ENCODE results near the gene MCM7.
"Not testable (repeated sequence)": the region's sequence is repeated elsewhere in the genome, so short reads cannot be mapped to it uniquely, and the experiment has no call there.

The MCM7 gene

DNA sequence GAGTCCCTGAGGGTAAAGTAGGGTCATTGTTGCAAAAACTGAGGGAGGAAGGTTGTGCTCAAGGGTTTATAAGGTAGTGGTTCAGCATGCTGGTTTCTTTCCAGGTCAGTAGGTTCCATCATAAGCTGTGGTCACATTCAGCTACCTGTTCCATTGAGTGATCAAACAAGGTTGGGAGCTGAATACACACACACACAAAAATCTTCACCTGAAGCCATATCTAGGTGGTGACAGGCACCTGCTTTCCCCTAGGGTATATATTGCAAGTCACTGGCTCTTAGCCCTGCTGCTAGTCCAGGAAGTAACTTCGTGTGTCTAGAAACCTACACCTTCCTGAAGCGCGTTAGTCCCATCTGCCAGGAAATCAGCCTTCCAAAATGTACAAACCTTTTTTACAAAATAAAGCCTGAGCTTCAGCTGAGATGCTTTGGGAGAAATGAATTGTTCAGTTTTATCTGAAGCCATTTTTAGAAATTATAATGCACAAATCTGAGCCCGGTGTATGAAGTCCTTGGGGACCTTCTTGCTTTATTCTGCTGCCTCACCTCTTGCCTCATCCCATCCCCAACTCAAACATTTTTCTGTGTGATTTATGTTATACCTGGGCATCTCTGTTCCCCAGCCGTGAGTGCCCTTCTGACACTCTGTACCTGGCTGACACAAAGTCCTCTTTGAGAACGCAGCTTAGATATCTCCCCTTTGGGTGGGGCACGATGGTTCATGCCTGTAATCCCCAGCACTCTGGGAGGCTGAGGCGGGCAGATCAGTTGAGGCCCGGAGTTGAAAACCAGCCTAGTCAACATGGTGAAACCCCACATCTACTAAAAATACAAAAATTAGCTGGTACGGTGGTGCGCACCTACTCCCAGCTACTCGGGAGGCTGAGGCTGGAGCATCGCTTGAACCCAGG, 36.9 kb upstream of the MCM7 start:
- no peak for DNase-seq (ENCODE audit: extremely low read depth, low read depth)
- TF ChIP-seq, protein P1, sequence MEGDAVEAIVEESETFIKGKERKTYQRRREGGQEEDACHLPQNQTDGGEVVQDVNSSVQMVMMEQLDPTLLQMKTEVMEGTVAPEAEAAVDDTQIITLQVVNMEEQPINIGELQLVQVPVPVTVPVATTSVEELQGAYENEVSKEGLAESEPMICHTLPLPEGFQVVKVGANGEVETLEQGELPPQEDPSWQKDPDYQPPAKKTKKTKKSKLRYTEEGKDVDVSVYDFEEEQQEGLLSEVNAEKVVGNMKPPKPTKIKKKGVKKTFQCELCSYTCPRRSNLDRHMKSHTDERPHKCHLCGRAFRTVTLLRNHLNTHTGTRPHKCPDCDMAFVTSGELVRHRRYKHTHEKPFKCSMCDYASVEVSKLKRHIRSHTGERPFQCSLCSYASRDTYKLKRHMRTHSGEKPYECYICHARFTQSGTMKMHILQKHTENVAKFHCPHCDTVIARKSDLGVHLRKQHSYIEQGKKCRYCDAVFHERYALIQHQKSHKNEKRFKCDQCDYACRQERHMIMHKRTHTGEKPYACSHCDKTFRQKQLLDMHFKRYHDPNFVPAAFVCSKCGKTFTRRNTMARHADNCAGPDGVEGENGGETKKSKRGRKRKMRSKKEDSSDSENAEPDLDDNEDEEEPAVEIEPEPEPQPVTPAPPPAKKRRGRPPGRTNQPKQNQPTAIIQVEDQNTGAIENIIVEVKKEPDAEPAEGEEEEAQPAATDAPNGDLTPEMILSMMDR (IDR thresholded peaks at IDR 0.05; ENCODE audit: low read depth, low read length), result no peak

DNA sequence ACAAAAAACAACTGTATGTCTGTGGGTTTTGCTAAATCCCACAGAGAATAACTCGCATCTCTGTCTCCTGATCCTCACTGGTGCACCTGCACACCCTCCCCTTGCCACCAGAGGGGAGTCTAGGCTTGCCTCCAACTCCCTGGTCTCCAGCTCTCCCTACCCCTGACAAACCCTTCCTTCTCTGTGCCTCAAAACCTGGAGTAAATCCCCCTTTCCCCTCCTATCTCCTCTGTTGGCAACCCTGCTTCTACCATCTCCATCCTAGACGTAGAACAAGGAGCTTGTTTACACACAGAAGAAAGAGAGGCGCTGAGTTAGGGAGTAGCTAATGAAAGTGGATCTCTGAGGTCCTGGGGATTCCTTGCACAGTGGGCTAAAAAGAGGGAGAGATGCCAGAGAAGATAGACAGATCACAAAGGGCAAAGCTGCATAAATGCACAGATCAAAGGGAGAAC, 31.5 kb upstream of the MCM7 start:
- TF ChIP-seq, protein P1 (IDR thresholded peaks at IDR 0.05; ENCODE audit: low read depth, low read length), result peak; percentile 91
- peak; percentile 19 for DNase-seq (ENCODE audit: extremely low read depth, low read depth)

- TF ChIP-seq, protein P1 (IDR thresholded peaks at IDR 0.05; ENCODE audit: low read depth, low read length), result no peak
- DNase-seq (ENCODE audit: extremely low read depth, low read depth), result no peak
These were observed 30.9 kb upstream of the MCM7 start for GRCh38 chr7:100132126-100132525.

- DNase-seq (ENCODE audit: extremely low read depth, low read depth), result no peak
- TF ChIP-seq, protein P1 (IDR thresholded peaks at IDR 0.05; ENCODE audit: low read depth, low read length), result peak; percentile 75
These were observed 29.6 kb upstream of the MCM7 start for GRCh38 chr7:100130608-100131453.

GRCh38 chr7:100130220-100130607, 29.0 kb upstream of the MCM7 start:
- not testable (repeated sequence) for DNase-seq (ENCODE audit: extremely low read depth, low read depth)

- TF ChIP-seq, protein P1 (IDR thresholded peaks at IDR 0.05; ENCODE audit: low read depth, low read length), result no peak
- no peak for DNase-seq (ENCODE audit: extremely low read depth, low read depth)
These were observed 27.4 kb upstream of the MCM7 start for GRCh38 chr7:100128637-100128963.

GRCh38 chr7:100127866-100128636, 26.9 kb upstream of the MCM7 start:
- TF ChIP-seq, protein P1 (IDR thresholded peaks at IDR 0.05; ENCODE audit: low read depth, low read length), result no peak; the same call in 1 of the 2 replicates
- no peak for DNase-seq (ENCODE audit: extremely low read depth, low read depth)
